ENCODE results near the gene WSB1.

DNA sequence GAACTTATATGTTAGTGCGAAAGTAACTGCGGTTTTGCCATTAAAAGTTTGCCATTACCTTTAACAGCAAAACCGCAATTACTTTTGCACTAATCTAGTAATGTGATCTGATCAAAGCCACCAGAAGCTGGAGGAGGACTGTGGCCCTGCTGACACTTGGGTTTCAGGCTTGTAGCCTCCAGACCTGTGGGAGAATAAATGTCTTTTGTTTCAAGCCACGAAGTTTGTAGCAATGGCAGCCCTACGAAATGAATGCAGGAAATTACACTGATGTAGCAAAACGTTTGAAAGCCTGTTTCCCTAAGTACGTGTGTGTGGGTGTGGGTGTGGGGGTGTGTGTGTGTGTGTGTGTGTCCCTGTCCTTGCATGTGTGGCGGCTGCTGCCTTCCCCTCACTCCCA lies 66.6 kb downstream of the WSB1 start:
- TF ChIP-seq, protein P1, sequence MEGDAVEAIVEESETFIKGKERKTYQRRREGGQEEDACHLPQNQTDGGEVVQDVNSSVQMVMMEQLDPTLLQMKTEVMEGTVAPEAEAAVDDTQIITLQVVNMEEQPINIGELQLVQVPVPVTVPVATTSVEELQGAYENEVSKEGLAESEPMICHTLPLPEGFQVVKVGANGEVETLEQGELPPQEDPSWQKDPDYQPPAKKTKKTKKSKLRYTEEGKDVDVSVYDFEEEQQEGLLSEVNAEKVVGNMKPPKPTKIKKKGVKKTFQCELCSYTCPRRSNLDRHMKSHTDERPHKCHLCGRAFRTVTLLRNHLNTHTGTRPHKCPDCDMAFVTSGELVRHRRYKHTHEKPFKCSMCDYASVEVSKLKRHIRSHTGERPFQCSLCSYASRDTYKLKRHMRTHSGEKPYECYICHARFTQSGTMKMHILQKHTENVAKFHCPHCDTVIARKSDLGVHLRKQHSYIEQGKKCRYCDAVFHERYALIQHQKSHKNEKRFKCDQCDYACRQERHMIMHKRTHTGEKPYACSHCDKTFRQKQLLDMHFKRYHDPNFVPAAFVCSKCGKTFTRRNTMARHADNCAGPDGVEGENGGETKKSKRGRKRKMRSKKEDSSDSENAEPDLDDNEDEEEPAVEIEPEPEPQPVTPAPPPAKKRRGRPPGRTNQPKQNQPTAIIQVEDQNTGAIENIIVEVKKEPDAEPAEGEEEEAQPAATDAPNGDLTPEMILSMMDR (IDR thresholded peaks at IDR 0.05) = no peak
- TF ChIP-seq POLR2A (IDR thresholded peaks at IDR 0.05) = no peak

All from stomach (tissue), 4 donors.